WTC11 (cell line): Measurements from ENCODE around the gene ABHD16B. TPM values are rescaled to one million over a fixed set of nuclear protein-coding genes. Genes with fewer than 3 reads are reported as not detected.

ENCODE experiments used
- ATAC-seq: fragments of 200-7000 bp; cut with Tn5 transposase; 2 replicates; pipeline ENCODE4 v1.10.0; 2021; ENCODE audit warnings: mild to moderate bottlenecking, moderate library complexity
- CTCF ChIA-PET: fragments of 300-600 bp; sonication (Branson Sonifier 250); formaldehyde crosslinking; loops from one replicate; lab custom pipeline; 2021; ENCODE audit warnings: antibody characterized with exemption; lab: Charles Lee
- POLR2A ChIA-PET: fragments of 350-600 bp; sonication (Branson Sonifier 250); formaldehyde crosslinking; loops from one replicate; lab custom pipeline; 2021; ENCODE audit warnings: antibody characterized with exemption; lab: Charles Lee
- DNase-seq: peaks from one replicate; pipeline ENCODE4 v3.0.0; 2021; ENCODE audit warnings: low spot score
- H3K27ac Mint-ChIP-seq: 2 replicates; pipeline ENCODE4 v1.8.0; 2021; ENCODE audit warnings: mixed read lengths
- H3K27me3 Mint-ChIP-seq: 2 replicates; pipeline ENCODE4 v1.8.0; 2021; ENCODE audit warnings: low read depth, mild to moderate bottlenecking, moderate library complexity, mixed read lengths
- H3K36me3 Mint-ChIP-seq: 2 replicates; pipeline ENCODE4 v1.8.0; 2021; ENCODE audit warnings: mixed read lengths
- H3K4me1 Mint-ChIP-seq: 2 replicates; pipeline ENCODE4 v1.8.0; 2022; ENCODE audit warnings: mixed read lengths
- H3K4me3 Mint-ChIP-seq: 2 replicates; pipeline ENCODE4 v1.8.0; 2021; ENCODE audit warnings: mild to moderate bottlenecking, moderate library complexity, mixed read lengths
- H3K9me3 Mint-ChIP-seq: 2 replicates; pipeline ENCODE4 v1.8.0; 2021; ENCODE audit warnings: mixed read lengths
- EMX1 ChIP-seq: fragments of 250-450 bp; sonication (Bioruptor Pico); IDR thresholded peaks from 2 replicates; pipeline ENCODE4 v1.8.0; 2021; ENCODE audit warnings: mild to moderate bottlenecking
- ETV6 ChIP-seq: sonication (generic); formaldehyde crosslinking; IDR thresholded peaks from 2 replicates; pipeline ENCODE4 v1.8.1; 2022; ENCODE audit warnings: mild to moderate bottlenecking, missing genetic modification reagents
- HMGXB4 ChIP-seq: sonication (generic); formaldehyde crosslinking; IDR thresholded peaks from 2 replicates; pipeline ENCODE4 v1.8.1; 2023; ENCODE audit warnings: mild to moderate bottlenecking, moderate library complexity, missing genetic modification reagents
- KAT7 ChIP-seq: sonication (generic); formaldehyde crosslinking; IDR thresholded peaks from 2 replicates; pipeline ENCODE4 v1.8.1; 2023; ENCODE audit warnings: missing genetic modification reagents, mild to moderate bottlenecking, borderline replicate concordance
- MYBL2 ChIP-seq: sonication (generic); formaldehyde crosslinking; IDR thresholded peaks from 2 replicates; pipeline ENCODE4 v1.8.1; 2023; ENCODE audit warnings: mild to moderate bottlenecking, moderate library complexity, missing genetic modification reagents
- OVOL2 ChIP-seq: fragments of 250-450 bp; sonication (Bioruptor Pico); IDR thresholded peaks from 2 replicates; pipeline ENCODE4 v1.9.0; 2021; ENCODE audit warnings: mild to moderate bottlenecking, borderline replicate concordance
- SP1 ChIP-seq: sonication (generic); formaldehyde crosslinking; conservative IDR thresholded peaks from 2 replicates; pipeline ENCODE4 v1.8.1; 2022; ENCODE audit warnings: missing genetic modification reagents
- TEAD1 ChIP-seq: sonication (generic); formaldehyde crosslinking; IDR thresholded peaks from 2 replicates; pipeline ENCODE4 v1.8.0; 2022; ENCODE audit warnings: mild to moderate bottlenecking, missing genetic modification reagents
- ZBTB43 ChIP-seq: sonication (generic); formaldehyde crosslinking; IDR thresholded peaks from 2 replicates; pipeline ENCODE4 v1.8.1; 2023; ENCODE audit warnings: mild to moderate bottlenecking, missing genetic modification reagents
- ZNF219 ChIP-seq: sonication (generic); formaldehyde crosslinking; IDR thresholded peaks from 2 replicates; pipeline ENCODE4 v1.8.0; 2023; ENCODE audit warnings: missing genetic modification reagents, mild to moderate bottlenecking, borderline replicate concordance
- ZNF416 ChIP-seq: fragments of 250-450 bp; sonication (Bioruptor Pico); IDR thresholded peaks from 2 replicates; pipeline ENCODE4 v1.9.0; 2021; ENCODE audit warnings: mild to moderate bottlenecking, inconsistent platforms
- total RNA-seq: library from RNA; stranded (reverse); gene quantifications from 3 replicates; pipeline ENCODE4 v1.2.3, GENCODE V29; 2021
- TF ChIP-seq, protein P1 (sequence below): sonication (generic); formaldehyde crosslinking; IDR thresholded peaks from 2 replicates; pipeline ENCODE4 v1.8.0; 2023; ENCODE audit warnings: missing genetic modification reagents, mild to moderate bottlenecking, borderline replicate concordance
- TF ChIP-seq, protein P2 (sequence below): sonication (generic); formaldehyde crosslinking; IDR thresholded peaks from 2 replicates; pipeline ENCODE4 v1.8.0; 2022; ENCODE audit warnings: mild to moderate bottlenecking, missing genetic modification reagents
- TF ChIP-seq, protein P3 (sequence below): fragments of 250-450 bp; sonication (Bioruptor Pico); IDR thresholded peaks from 2 replicates; pipeline ENCODE4 v1.9.0; 2021; ENCODE audit warnings: mild to moderate bottlenecking
- TF ChIP-seq, protein P4 (sequence below): sonication (generic); formaldehyde crosslinking; IDR thresholded peaks from 2 replicates; pipeline ENCODE4 v1.8.0; 2023; ENCODE audit warnings: mild to moderate bottlenecking, missing genetic modification reagents

Gene ABHD16B
- total RNA-seq, 1 experiment from 2014 or later: 0.11 TPM

DNA sequence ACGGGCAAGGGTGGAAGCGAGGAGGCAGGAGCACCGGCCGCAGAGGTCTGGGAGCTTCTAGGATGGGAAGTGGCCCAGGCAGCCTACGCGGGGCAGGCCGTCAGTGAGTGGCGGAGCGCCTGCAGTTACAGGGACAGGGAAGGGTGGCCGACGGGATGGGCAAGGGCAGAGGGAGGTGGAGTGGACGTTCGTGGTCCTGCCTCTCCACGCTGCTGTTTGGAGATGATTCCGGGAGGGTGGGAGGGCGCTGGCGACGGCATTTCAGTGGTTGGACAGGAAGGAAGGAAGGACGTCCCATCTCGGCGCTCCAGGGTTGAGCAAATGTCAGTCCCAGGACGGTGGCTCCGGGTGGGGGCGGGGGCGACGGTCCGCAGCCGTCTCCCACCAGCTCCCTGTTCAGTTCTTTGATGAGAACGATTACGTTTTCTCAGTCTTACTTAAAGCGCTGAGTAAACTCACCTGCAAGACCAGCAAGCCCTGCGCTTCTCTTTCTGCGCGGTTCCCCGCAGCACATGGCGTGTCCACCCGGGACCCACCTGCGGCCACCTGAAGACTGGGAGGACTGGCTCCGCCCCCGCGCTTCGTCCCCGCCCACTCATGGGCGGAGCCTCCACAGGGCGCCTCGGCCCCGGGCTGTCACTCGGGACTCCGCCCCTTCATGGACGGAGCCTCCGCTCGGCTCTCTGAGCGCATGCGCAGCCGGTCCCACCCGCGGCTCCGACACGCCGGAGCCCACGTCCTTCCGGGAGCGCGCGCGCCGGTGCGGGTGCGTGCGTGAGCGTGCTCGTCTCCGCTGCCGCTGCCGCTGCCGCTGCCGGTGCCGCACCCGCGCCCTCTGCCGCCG, 33.3 kb downstream of the ABHD16B start, which contains the start of gene DNAJC5 (continued):
- TF ChIP-seq, protein P1, sequence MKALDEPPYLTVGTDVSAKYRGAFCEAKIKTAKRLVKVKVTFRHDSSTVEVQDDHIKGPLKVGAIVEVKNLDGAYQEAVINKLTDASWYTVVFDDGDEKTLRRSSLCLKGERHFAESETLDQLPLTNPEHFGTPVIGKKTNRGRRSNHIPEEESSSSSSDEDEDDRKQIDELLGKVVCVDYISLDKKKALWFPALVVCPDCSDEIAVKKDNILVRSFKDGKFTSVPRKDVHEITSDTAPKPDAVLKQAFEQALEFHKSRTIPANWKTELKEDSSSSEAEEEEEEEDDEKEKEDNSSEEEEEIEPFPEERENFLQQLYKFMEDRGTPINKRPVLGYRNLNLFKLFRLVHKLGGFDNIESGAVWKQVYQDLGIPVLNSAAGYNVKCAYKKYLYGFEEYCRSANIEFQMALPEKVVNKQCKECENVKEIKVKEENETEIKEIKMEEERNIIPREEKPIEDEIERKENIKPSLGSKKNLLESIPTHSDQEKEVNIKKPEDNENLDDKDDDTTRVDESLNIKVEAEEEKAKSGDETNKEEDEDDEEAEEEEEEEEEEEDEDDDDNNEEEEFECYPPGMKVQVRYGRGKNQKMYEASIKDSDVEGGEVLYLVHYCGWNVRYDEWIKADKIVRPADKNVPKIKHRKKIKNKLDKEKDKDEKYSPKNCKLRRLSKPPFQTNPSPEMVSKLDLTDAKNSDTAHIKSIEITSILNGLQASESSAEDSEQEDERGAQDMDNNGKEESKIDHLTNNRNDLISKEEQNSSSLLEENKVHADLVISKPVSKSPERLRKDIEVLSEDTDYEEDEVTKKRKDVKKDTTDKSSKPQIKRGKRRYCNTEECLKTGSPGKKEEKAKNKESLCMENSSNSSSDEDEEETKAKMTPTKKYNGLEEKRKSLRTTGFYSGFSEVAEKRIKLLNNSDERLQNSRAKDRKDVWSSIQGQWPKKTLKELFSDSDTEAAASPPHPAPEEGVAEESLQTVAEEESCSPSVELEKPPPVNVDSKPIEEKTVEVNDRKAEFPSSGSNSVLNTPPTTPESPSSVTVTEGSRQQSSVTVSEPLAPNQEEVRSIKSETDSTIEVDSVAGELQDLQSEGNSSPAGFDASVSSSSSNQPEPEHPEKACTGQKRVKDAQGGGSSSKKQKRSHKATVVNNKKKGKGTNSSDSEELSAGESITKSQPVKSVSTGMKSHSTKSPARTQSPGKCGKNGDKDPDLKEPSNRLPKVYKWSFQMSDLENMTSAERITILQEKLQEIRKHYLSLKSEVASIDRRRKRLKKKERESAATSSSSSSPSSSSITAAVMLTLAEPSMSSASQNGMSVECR (CRISPR knock-in tag): peak; percentile 34; the same call in 1 of the 2 replicates
- TF ChIP-seq, protein P2, sequence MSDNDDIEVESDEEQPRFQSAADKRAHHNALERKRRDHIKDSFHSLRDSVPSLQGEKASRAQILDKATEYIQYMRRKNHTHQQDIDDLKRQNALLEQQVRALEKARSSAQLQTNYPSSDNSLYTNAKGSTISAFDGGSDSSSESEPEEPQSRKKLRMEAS: peak; percentile 85
- 0 out of 2 replicates have a peak, but pooled peaks have one; percentile 33 for TF ChIP-seq KAT7 (CRISPR knock-in tag)
- TF ChIP-seq TEAD1: 0 out of 2 replicates have a peak, but pooled peaks have one; percentile 12
- peak; percentile 79; the same call in 1 of the 2 replicates for TF ChIP-seq ZNF416 (CRISPR knock-in tag)
- peak; percentile 25; the same call in 1 of the 2 replicates for TF ChIP-seq ZNF219 (CRISPR knock-in tag)
- 0 out of 2 replicates have a peak, but pooled peaks have one; percentile 11 for TF ChIP-seq MYBL2
- peak; percentile 66; the same call in 1 of the 2 replicates for TF ChIP-seq SP1 (CRISPR knock-in tag)

DNA sequence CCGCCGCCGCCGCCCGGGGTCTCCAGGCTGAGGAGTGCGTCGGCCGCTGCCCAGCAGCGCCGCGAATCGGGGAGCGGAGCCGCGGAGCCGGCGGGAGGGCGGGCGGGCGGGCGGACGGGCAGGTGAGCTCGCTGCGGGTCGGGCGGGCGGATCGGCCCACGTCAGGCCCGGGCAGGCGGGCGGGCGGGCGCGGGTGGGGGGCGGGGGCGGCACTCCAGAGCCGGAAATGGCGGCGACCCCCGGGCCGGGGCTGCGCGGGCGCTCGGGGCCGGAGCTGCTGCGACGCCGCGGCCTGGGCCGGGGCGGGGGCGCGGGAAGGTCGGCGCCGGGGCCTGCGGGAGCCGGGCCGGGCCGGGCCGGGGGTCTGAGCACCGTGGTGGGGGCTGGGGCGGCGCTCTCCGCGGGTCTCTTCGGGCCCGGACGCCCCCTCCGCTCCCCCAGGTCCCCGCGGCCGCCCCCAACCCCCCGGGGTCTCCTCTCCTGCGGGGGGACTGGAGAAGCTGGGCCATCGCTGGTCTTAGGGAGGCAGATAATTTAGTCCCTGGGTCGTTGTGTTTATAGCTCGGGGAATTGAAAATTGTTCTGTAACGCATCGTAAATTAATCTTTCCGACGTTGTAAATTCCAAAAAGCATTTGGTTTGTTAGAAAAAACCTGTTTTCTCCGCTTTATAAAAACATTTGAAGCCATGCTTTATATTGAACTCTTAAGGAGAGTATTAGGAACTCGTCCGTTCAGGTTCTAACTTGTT, 34.1 kb downstream of the ABHD16B start:
- Mint-ChIP-seq H3K27me3 (no peaks in the 10 kb centered on the region), H3K4me1 (peaks cover 15% of the 10 kb centered on the region), H3K36me3 (peaks cover 9% of the 10 kb centered on the region), H3K9me3 (no peaks in the 10 kb centered on the region), H3K4me3 (peak overlapping the region; percentile 87), H3K27ac (peak overlapping the region; percentile 81)
- POLR2A ChIA-PET: interaction anchor here (1.5 to 1.9 kb wide), 2 partner anchors 30 to 254 kb away, joined by 3 to 8 read pairs; partner anchors contain the start of gene TPD52L2
- CTCF ChIA-PET: interaction anchor here (1.2 to 4.2 kb wide), 6 partner anchors 38 to 162 kb away, joined by 3 to 20 read pairs (median 6); partner anchors contain the start of gene SAMD10
- DNase-seq: no peak
- peak; percentile 55 for ATAC-seq
- no peak for TF ChIP-seq EMX1 (CRISPR knock-in tag)
- no peak for TF ChIP-seq ETV6 (CRISPR knock-in tag)
- no peak for TF ChIP-seq ZBTB43 (CRISPR knock-in tag)
- TF ChIP-seq, protein P3, sequence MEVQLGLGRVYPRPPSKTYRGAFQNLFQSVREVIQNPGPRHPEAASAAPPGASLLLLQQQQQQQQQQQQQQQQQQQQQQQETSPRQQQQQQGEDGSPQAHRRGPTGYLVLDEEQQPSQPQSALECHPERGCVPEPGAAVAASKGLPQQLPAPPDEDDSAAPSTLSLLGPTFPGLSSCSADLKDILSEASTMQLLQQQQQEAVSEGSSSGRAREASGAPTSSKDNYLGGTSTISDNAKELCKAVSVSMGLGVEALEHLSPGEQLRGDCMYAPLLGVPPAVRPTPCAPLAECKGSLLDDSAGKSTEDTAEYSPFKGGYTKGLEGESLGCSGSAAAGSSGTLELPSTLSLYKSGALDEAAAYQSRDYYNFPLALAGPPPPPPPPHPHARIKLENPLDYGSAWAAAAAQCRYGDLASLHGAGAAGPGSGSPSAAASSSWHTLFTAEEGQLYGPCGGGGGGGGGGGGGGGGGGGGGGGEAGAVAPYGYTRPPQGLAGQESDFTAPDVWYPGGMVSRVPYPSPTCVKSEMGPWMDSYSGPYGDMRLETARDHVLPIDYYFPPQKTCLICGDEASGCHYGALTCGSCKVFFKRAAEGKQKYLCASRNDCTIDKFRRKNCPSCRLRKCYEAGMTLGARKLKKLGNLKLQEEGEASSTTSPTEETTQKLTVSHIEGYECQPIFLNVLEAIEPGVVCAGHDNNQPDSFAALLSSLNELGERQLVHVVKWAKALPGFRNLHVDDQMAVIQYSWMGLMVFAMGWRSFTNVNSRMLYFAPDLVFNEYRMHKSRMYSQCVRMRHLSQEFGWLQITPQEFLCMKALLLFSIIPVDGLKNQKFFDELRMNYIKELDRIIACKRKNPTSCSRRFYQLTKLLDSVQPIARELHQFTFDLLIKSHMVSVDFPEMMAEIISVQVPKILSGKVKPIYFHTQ (CRISPR knock-in tag): no peak
- TF ChIP-seq HMGXB4: no peak
- TF ChIP-seq, protein P4, sequence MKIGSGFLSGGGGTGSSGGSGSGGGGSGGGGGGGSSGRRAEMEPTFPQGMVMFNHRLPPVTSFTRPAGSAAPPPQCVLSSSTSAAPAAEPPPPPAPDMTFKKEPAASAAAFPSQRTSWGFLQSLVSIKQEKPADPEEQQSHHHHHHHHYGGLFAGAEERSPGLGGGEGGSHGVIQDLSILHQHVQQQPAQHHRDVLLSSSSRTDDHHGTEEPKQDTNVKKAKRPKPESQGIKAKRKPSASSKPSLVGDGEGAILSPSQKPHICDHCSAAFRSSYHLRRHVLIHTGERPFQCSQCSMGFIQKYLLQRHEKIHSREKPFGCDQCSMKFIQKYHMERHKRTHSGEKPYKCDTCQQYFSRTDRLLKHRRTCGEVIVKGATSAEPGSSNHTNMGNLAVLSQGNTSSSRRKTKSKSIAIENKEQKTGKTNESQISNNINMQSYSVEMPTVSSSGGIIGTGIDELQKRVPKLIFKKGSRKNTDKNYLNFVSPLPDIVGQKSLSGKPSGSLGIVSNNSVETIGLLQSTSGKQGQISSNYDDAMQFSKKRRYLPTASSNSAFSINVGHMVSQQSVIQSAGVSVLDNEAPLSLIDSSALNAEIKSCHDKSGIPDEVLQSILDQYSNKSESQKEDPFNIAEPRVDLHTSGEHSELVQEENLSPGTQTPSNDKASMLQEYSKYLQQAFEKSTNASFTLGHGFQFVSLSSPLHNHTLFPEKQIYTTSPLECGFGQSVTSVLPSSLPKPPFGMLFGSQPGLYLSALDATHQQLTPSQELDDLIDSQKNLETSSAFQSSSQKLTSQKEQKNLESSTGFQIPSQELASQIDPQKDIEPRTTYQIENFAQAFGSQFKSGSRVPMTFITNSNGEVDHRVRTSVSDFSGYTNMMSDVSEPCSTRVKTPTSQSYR: no peak
- no peak for TF ChIP-seq OVOL2 (CRISPR knock-in tag)
